ENCODE data around the gene APBB1. TPM values are rescaled to one million over a fixed set of nuclear protein-coding genes. Genes with fewer than 3 reads are reported as not detected.

APBB1 gene
- total RNA-seq, 1 experiment from 2014 or later = 34.8 TPM

DNA sequence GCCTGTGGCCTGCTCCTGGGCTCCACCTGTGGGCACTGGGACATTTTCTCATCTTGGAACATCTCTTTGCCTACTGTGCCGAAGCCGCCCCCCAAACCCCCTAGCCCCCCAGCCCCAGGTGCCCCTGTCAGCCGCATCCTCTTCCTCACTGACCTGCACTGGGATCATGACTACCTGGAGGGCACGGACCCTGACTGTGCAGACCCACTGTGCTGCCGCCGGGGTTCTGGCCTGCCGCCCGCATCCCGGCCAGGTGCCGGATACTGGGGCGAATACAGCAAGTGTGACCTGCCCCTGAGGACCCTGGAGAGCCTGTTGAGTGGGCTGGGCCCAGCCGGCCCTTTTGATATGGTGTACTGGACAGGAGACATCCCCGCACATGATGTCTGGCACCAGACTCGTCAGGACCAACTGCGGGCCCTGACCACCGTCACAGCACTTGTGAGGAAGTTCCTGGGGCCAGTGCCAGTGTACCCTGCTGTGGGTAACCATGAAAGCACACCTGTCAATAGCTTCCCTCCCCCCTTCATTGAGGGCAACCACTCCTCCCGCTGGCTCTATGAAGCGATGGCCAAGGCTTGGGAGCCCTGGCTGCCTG is 27.3 kb downstream of the APBB1 start:
- peaks cover 21 to 30% of the 10 kb centered on the region in 2 experiments for H3K4me1 Mint-ChIP-seq
- Histone ChIP-seq H2BK120ac (ENCODE audit: low read depth, low read length, poor library complexity, severe bottlenecking) (no peak overlapping the region), H3K9me3 (ENCODE audit: control insufficient read depth, low read depth, low read length) (no peaks in the 10 kb centered on the region), H4K8ac (replicated peaks; ENCODE audit: insufficient read length, low read depth, low read length) (no peak overlapping the region), H2BK20ac (ENCODE audit: low read depth, low read length, poor library complexity, severe bottlenecking) (no peak overlapping the region), H3K4ac (ENCODE audit: low read depth, low read length) (no peak overlapping the region), H3K9ac (ENCODE audit: extremely low read depth, insufficient read length, low read length) (no peak overlapping the region), H3K14ac (ENCODE audit: insufficient read depth, low read length) (no peak overlapping the region), H2AK5ac (ENCODE audit: insufficient read length, low read length) (no peak overlapping the region), H3K23me2 (ENCODE audit: insufficient read length, low read depth, low read length, poor library complexity, severe bottlenecking) (peaks cover 7% of the 10 kb centered on the region), H3K79me1 (ENCODE audit: insufficient read depth, low read depth, low read length, poor library complexity, severe bottlenecking) (no peaks in the 10 kb centered on the region), H4K91ac (ENCODE audit: insufficient read length, low read depth, low read length) (no peak overlapping the region), H3K27me3 (ENCODE audit: insufficient read depth, low read length) (0 out of 2 replicates have a peak, but pooled peaks cover 2% of the 10 kb centered on the region), H2BK12ac (ENCODE audit: insufficient read length, low read depth, low read length) (no peak overlapping the region), H3T11ph (ENCODE audit: low read length) (no peak overlapping the region), H3K4me1 (ENCODE audit: insufficient read depth, low read length) (no peaks in the 10 kb centered on the region; the same call in 1 of the 2 replicates), H3K79me2 (ENCODE audit: insufficient read depth, low read length) (no peaks in the 10 kb centered on the region), H3K4me2 (ENCODE audit: insufficient read depth, insufficient read length, low read length) (no peak overlapping the region), H3K27ac (ENCODE audit: insufficient read length, low read depth, low read length) (no peak overlapping the region), H3K56ac (ENCODE audit: insufficient read length, low read depth, low read length) (no peak overlapping the region), H4K5ac (ENCODE audit: insufficient read length, low read depth, low read length) (no peak overlapping the region), H3K23ac (ENCODE audit: insufficient read length, low read depth, low read length) (no peak overlapping the region), H2AFZ (ENCODE audit: low read length) (no peak overlapping the region), H2BK5ac (ENCODE audit: insufficient read length, low read length) (no peak overlapping the region), H2BK15ac (ENCODE audit: low read depth, low read length) (no peak overlapping the region), H3K18ac (ENCODE audit: insufficient read length, low read depth, low read length) (no peak overlapping the region), H4K20me1 (ENCODE audit: control insufficient read depth, insufficient read depth, insufficient read length) (no peaks in the 10 kb centered on the region)
- DNase-seq = no peak
- WGBS (ENCODE audit: extremely low coverage, insufficient read length, low lambda C conversion rate) = no CpG with 5 or more reads among the region's 18 CpGs
- no peak overlapping the region for H3K27ac Mint-ChIP-seq
- 0 out of 7 replicates have a peak, but pooled peaks cover 0 to 3% (median 0%) of the 10 kb centered on the region in 3 experiments for H3K36me3 Mint-ChIP-seq (ENCODE audit: insufficient read depth in 1 of 3, low read depth in 3 of 3)
- peaks cover 8% of the 10 kb centered on the region for H3K27me3 Mint-ChIP-seq (ENCODE audit: low read depth)
- H3K4me3 Mint-ChIP-seq = peak overlapping the region; percentile 84 to 93; a peak in 2 of 5 replicates
- no peaks in the 10 kb centered on the region; a peak in 1 of 5 replicates for H3K9me3 Mint-ChIP-seq
- TF ChIP-seq, protein P1, sequence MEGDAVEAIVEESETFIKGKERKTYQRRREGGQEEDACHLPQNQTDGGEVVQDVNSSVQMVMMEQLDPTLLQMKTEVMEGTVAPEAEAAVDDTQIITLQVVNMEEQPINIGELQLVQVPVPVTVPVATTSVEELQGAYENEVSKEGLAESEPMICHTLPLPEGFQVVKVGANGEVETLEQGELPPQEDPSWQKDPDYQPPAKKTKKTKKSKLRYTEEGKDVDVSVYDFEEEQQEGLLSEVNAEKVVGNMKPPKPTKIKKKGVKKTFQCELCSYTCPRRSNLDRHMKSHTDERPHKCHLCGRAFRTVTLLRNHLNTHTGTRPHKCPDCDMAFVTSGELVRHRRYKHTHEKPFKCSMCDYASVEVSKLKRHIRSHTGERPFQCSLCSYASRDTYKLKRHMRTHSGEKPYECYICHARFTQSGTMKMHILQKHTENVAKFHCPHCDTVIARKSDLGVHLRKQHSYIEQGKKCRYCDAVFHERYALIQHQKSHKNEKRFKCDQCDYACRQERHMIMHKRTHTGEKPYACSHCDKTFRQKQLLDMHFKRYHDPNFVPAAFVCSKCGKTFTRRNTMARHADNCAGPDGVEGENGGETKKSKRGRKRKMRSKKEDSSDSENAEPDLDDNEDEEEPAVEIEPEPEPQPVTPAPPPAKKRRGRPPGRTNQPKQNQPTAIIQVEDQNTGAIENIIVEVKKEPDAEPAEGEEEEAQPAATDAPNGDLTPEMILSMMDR (conservative IDR thresholded peaks at IDR 0.05) = no peak

Measured in H9 (cell line).